Endothelial cell of umbilical vein (primary cell): ENCODE measurements around the gene KLHL6.

ENCODE experiments used
- EZH2 ChIP-seq: IDR thresholded peaks from 2 replicates; pipeline ENCODE4 v1.6.1; 2012; ENCODE audit warnings: borderline replicate concordance, low read depth, mild to moderate bottlenecking, moderate library complexity, low read length, inconsistent platforms; ENCODE audit not compliant: severe bottlenecking
- JUN ChIP-seq: IDR thresholded peaks from 2 replicates; pipeline ENCODE4 v1.6.1; 2011; ENCODE audit warnings: borderline replicate concordance, low read depth; ENCODE audit not compliant: insufficient read length, insufficient read depth
- POLR2A ChIP-seq: IDR thresholded peaks from 2 replicates; pipeline ENCODE4 v1.6.1; 2012; ENCODE audit warnings: low read depth, mild to moderate bottlenecking, control low read depth, low read length
- POLR2AphosphoS5 ChIP-seq: IDR thresholded peaks from 2 replicates; pipeline ENCODE4 v1.6.1; 2012; ENCODE audit warnings: low read depth, mild to moderate bottlenecking, control low read depth, low read length, moderate library complexity; ENCODE audit not compliant: insufficient read depth
- TF ChIP-seq, protein P1 (sequence below), 2 donors: IDR thresholded peaks; 1 replicate in 1 of 2; 2 replicates in 1 of 2; pipeline ENCODE4 v1.5.1; 2011; ENCODE audit warnings: low read length in 2 of 2, mild to moderate bottlenecking in 2 of 2, moderate library complexity in 2 of 2, control low read depth in 1 of 2, inconsistent platforms in 1 of 2, low read depth in 1 of 2; ENCODE audit not compliant: insufficient read depth in 1 of 2; ENCODE audit errors: extremely low read depth in 1 of 2

DNA sequence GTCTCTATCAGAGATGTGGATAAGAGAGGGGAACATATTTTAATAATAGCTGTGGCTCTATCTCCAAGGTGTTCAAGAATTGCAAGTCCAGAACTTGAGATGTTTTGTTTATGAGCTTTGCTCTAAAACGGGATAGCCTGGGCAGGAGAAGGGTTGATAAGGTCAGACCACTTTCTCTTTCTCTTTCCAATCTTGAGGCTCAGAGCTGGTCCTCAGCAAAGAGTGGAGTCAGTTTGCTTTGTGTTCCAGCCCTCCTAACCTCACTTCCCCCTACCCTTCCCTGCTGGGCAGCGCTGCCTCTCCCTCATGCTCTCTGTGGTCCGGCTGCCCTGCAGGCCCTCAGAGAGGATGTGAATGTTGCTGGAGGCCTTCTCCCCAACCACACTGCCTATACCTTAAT lies 13.8 kb downstream of the KLHL6 start:
- no peak for TF ChIP-seq JUN
- TF ChIP-seq, protein P1, sequence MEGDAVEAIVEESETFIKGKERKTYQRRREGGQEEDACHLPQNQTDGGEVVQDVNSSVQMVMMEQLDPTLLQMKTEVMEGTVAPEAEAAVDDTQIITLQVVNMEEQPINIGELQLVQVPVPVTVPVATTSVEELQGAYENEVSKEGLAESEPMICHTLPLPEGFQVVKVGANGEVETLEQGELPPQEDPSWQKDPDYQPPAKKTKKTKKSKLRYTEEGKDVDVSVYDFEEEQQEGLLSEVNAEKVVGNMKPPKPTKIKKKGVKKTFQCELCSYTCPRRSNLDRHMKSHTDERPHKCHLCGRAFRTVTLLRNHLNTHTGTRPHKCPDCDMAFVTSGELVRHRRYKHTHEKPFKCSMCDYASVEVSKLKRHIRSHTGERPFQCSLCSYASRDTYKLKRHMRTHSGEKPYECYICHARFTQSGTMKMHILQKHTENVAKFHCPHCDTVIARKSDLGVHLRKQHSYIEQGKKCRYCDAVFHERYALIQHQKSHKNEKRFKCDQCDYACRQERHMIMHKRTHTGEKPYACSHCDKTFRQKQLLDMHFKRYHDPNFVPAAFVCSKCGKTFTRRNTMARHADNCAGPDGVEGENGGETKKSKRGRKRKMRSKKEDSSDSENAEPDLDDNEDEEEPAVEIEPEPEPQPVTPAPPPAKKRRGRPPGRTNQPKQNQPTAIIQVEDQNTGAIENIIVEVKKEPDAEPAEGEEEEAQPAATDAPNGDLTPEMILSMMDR (IDR thresholded peaks at IDR 0.05; ENCODE audit: extremely low read depth in 1 of 2, insufficient read depth in 1 of 2, low read depth in 1 of 2, low read length in 2 of 2) = no peak
- no peak for TF ChIP-seq POLR2A
- TF ChIP-seq POLR2AphosphoS5 = no peak
- no peak for TF ChIP-seq EZH2
